HG02798 (cell line): ENCODE results near the gene SLC3A2.

Experiments used
- ATAC-seq: cut with Tn5 transposase; IDR thresholded peaks from one replicate; pipeline ENCODE4 v1.9.1; 2021; ENCODE audit warnings: mild to moderate bottlenecking; ENCODE audit not compliant: unreplicated experiment, poor library complexity

SLC3A2 gene

DNA sequence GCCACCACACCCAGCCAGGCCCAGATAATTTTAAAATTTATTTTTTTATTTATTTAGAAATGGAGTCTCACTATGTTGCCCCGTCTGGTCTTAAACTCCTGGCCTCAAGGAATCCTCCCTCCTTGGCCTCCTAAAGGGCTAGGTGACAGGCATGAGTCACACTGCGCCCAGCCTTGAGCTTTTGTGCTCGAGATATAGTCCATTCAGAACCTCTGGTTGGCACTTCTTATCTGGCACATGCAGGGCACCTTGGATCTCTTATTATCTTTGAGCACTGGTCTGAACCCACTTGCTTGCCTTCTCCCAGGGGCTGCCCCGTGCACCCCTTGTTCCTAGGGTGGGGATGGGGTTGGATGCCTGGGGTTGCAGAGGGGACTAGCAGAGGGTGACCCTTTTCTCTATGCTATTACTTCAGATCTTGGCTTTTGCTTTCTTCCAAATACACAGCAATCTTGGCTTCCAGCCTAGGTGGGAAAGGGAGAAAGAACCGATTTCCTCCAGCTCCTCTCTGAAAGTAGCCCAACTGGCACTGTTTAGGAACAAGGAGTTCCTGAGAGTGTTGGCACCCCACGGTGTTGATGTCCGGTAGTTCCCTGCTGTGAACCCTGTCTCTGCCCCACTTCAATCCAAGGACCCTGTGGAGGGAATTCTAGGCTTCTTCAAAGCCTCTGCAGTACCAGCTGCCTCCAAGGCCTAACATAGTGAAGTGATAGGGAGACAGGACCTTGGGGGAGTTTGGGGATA is 1.3 kb upstream of the SLC3A2 start:
- no peak for ATAC-seq

DNA sequence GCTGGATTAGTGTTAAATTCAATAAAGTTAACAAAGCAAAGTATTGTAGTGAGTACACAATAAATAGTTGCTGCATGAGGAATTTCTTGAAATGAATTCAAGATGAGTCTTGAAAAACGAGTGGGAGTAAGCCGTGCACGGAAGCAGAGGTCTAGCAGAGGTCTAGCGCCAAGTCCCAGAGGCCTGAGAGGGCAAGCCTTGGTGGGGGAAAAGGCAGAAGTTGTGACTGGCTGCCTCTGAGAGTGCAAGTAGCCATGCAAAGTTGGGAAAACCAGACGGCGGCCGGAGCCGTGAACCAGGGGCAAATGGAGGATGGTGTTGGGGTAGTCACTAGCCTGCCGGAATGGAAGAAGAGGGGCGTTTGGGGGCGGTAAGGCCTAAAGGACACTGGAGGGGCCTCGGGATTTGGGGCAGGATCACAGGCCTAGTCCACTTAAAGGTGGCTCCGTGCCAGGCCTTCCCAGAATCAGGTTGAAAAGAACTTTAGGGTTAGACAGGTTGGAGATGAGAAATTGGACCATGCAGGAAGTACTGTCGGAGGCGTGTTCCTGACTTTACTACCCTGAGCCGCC is 379 bp upstream of the SLC3A2 start:
- peak; percentile 16 for ATAC-seq

GRCh38 chr11:62881579-62882430 is 1.1 kb downstream of the SLC3A2 start:
- ATAC-seq = peak; percentile 43

DNA sequence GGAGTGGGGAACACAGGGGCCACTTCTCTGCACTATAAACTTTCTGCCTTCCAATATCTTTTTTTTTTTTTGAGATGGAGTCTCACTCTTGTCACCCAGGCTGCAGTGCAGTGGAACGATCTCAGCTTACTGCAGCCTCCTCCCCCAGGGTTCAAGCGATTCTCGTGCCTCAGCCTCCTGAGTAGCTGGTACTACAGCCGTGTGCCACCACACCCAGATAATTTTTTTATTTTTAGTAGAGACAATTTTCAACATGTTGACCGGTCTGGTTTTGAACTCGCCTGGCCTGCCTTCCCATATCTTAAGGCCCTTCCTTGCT is 1.7 kb downstream of the SLC3A2 start:
- ATAC-seq = no peak

DNA sequence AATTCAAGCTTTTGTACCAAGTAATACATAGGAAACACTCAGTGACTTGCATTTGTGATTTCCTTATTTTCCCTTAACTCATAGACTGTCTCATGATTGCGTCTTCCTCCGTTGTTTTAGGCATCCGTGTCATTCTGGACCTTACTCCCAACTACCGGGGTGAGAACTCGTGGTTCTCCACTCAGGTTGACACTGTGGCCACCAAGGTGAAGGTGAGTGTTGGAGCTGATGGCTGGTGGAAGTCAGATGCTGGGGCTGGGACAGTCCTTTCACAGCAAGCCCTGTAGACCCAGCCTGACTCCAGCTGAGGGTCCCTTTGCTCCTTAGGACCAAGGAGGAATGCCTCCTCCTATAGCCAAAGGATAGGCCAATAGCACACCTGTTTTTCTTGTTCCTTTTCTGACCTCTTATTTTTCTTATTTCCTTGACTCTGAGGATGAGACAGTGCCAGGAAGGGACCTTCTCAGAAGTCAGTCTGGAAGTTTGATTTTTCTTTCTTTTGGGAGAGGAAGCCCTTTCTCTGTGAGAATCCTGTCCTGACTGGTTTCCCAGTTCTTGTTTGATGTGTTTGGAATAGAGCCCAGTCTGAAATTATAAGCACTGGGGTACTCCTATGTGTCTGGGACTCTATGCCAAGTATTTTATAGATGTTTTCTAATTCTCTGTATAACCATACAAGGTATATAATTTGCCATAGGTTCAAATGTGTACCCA is 2.2 kb downstream of the SLC3A2 start:
- ATAC-seq = no peak

GRCh38 chr11:62883673-62884072 is 3.0 kb downstream of the SLC3A2 start:
- no peak for ATAC-seq

DNA sequence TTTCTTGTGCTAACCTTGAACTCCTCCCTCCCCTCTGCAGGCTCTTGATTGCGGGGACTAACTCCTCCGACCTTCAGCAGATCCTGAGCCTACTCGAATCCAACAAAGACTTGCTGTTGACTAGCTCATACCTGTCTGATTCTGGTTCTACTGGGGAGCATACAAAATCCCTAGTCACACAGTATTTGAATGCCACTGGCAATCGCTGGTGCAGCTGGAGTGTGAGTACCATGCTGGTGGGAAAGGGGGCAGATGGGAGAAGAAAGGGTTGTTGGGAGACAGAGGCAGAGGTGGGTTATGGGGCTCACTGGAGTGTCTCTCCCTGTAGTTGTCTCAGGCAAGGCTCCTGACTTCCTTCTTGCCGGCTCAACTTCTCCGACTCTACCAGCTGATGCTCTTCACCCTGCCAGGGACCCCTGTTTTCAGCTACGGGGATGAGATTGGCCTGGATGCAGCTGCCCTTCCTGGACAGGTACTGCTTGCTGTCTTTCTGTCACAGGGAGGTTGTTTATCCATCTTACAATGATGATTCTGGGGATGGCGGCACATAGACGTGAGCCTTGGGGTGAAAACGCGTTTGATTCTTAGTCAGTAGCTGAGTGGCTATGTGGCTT is 4.5 kb downstream of the SLC3A2 start:
- no peak for ATAC-seq

GRCh38 chr11:62888406-62888805 is 7.7 kb downstream of the SLC3A2 start:
- ATAC-seq = no peak

GRCh38 chr11:62889126-62889483 is 8.4 kb downstream of the SLC3A2 start:
- no peak for ATAC-seq

DNA sequence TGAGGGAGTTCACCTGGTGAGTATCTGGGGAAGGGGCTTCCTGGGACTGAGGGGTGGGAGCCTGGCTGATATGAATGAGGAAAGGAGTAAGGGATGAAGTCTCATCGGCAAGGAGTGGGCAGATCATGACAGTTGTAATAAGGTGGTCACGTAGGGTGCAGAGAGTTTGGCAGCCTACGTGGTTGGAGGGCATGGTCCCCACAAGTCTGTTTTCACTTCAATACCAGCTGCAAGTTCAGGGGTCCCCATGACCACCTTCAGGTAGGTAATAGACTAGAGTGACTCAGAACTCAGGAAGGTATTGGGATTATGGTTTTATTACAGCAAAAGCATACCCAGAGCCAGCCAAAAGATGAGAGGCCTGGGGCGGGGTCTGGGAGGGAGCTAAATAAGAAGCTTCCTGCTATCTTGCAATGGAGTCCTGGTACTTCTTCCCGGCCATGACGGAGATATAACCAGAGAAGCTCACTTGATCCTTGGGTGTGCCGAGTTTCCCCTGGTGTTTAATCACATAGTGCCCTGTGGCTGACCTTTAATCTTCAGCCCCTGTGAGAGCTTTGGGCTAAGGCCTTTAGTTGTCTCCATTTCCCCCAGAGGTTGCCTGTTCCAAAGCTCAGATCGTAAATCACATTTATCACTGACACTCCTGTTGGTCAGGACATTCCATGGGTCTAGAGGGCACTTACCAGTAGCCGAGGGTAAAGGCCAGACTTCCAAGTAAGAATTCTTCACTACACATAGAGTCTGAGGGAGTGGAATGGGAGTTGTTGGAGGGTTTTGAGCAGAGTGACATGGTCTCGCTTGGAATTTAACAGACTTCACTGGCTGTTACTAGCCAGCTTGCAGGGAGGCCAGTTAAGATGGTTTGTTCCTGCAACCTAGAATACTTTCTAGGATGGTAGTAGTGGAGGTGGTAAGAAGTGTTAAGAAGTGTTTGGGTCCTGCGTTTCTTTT is 9.1 kb downstream of the SLC3A2 start:
- ATAC-seq = no peak

GRCh38 chr11:62892077-62892922 is 11.6 kb downstream of the SLC3A2 start:
- no peak for ATAC-seq

DNA sequence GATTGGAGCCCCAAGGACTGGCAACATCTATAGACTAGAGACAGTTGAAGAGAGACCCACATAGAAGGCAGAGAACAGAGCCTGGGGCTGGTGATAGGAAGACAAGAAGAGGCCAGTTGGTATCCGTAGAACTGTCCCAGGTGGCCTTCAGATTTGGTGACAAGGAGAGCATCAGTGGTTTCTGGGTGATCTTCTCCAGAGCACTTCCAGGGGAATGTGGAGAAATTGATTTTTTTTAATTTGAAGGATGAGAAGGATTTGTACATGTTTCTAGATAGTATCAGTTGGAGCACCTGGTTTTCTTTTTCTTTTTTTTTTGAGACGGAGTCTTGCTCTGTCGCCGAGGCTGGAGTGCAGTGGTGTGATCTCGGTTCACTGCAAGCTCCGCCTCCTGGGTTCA is 14.8 kb downstream of the SLC3A2 start:
- ATAC-seq = no peak

DNA sequence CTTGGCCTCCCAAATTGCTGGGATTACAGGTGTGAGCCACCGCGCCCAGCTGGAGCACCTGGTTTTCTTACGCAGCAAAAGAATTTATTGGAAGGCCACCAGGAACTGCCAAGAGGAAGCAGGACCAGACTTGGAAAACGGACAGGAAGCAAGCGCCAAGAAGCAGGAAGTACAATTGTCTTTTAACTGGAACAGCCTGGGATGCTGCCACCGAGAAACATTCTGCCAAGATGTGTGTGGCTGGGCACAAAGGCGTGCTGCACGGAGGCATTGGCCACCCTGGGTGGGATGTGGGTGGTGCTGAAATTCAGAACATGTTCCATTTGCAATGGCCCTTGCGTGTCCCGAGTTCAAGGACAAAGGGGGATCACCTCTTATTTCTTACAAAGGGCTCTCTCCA is 15.4 kb downstream of the SLC3A2 start:
- no peak for ATAC-seq

- no peak for ATAC-seq
Observed at GRCh38 chr11:62897311-62897710, 16.6 kb downstream of the SLC3A2 start.

GRCh38 chr11:62898027-62898426 is 17.3 kb downstream of the SLC3A2 start:
- no peak for ATAC-seq

DNA sequence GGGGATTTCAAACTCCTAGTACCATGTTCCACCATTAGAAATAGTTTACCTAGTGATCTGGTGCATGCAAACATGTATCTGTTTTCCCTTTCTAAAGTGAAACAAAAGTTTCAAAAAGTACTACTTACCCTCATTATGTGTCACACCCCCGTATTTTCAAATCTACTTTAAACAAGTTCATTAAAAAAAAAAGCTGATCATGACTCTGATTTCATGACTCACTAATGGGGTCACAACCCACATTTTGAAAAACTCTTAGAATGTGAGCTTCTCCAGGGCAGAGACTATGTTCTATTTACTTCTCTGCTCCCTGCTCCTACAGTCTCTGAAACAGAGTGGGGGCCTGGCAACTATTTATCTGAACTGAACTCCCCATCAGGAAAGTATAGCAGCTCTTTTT is 22.2 kb downstream of the SLC3A2 start:
- no peak for ATAC-seq

GRCh38 chr11:62905296-62905695 is 24.6 kb downstream of the SLC3A2 start:
- no peak for ATAC-seq

DNA sequence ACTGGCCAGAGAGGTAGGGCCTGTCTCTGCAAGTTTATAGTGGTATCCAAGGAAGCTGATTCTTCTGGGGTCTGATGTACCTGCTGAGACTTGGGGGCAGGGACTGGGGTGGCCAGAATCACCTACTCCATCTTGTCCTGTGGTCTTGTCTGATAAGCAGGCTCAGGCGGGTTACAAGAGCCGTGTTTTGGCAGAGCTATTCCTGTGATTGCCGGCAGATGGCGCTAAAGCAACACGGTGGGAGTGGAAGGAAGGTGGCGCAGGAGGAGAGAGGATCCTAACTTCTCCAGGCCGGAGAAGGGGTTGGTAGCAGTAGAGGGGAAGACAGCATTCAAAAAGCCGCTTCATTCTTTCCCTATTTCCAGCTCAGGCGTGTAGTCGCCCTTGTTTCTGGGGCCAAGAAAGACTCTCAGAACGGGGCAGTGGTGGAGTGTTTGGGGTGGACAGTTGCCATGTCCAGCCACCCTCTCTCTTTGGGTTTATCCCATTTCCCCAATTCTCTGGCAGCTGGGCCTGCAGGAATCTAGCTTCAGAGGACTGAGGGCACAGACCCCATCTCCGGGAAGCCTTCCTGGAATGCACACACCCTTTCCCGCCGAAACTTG is 25.3 kb downstream of the SLC3A2 start:
- peak; percentile 57 for ATAC-seq
